DOHH2 (cell line): ENCODE data around the gene TMEM271.

Source experiments
- H3F3A ChIP-seq: fragments of 200-600 bp; sonication (generic), shearing (Covaris generic); 2 replicates; pipeline ENCODE4 v1.6.0; 2016; ENCODE audit warnings: antibody characterized with exemption, mild to moderate bottlenecking; ENCODE audit not compliant: control insufficient read depth, insufficient read depth
- H3K27ac ChIP-seq: fragments of 200-600 bp; sonication (generic); 2 replicates; pipeline ENCODE4 v1.5.1; 2014; ENCODE audit warnings: low read depth, mild to moderate bottlenecking, low read length, moderate library complexity
- H3K27me3 ChIP-seq: fragments of 200-600 bp; sonication (generic); 2 replicates; pipeline ENCODE4 v1.6.1; 2014; ENCODE audit warnings: mild to moderate bottlenecking, low read length, mixed read lengths; ENCODE audit not compliant: control insufficient read depth
- H3K36me3 ChIP-seq: fragments of 200-600 bp; sonication (generic); 2 replicates; pipeline ENCODE4 v1.6.1; 2014; ENCODE audit warnings: mild to moderate bottlenecking, low read length, moderate library complexity, mixed read lengths; ENCODE audit not compliant: control insufficient read depth
- H3K4me1 ChIP-seq: fragments of 200-600 bp; sonication (generic); 2 replicates; pipeline ENCODE4 v1.6.1; 2014; ENCODE audit warnings: mild to moderate bottlenecking, low read length, mixed read lengths; ENCODE audit not compliant: control insufficient read depth
- H3K4me2 ChIP-seq: fragments of 200-600 bp; sonication (generic); 2 replicates; pipeline ENCODE4 v1.6.0; 2014; ENCODE audit warnings: mild to moderate bottlenecking, low read length, moderate library complexity
- H3K4me3 ChIP-seq: fragments of 200-600 bp; sonication (generic); 2 replicates; pipeline ENCODE4 v1.5.1; 2014; ENCODE audit warnings: mild to moderate bottlenecking, low read length, mixed read lengths
- H3K79me2 ChIP-seq: fragments of 200-600 bp; sonication (generic); 2 replicates; pipeline ENCODE4 v1.6.1; 2014; ENCODE audit warnings: mild to moderate bottlenecking, low read length, mixed read lengths; ENCODE audit not compliant: control insufficient read depth
- H3K9me2 ChIP-seq: fragments of 200-600 bp; sonication (generic); replicated peaks from 2 replicates; pipeline ENCODE4 v1.6.1; 2014; ENCODE audit warnings: mild to moderate bottlenecking, low read length, mixed read lengths; ENCODE audit not compliant: control insufficient read depth
- H3K9me3 ChIP-seq: fragments of 200-600 bp; sonication (generic); 2 replicates; pipeline ENCODE4 v1.6.1; 2014; ENCODE audit warnings: antibody characterized with exemption, low read length, mixed read lengths; ENCODE audit not compliant: control insufficient read depth, insufficient read depth
- H4K20me1 ChIP-seq: fragments of 200-600 bp; sonication (generic); 2 replicates; pipeline ENCODE4 v1.6.0; 2014; ENCODE audit warnings: low read depth, mild to moderate bottlenecking, antibody characterized with exemption, low read length, moderate library complexity; ENCODE audit not compliant: control insufficient read depth, insufficient read depth
- EZH2phosphoT487 ChIP-seq: fragments of 200-600 bp; sonication (generic); IDR thresholded peaks from 2 replicates; pipeline ENCODE4 v1.6.1; 2017; ENCODE audit warnings: borderline replicate concordance, mild to moderate bottlenecking, antibody characterized with exemption, low read length, moderate library complexity, mixed read lengths
- TF ChIP-seq, protein P1 (sequence below): fragments of 200-600 bp; sonication (generic); IDR thresholded peaks from one replicate; pipeline ENCODE4 v1.5.1; 2014; ENCODE audit warnings: antibody characterized with exemption, mild to moderate bottlenecking, low read depth, low read length; ENCODE audit not compliant: poor library complexity, severe bottlenecking

TMEM271 gene

GRCh38 chr4:528835-529234 is 47.3 kb downstream of the TMEM271 start:
- H3K4me2 ChIP-seq: no peak overlapping the region
- H3K4me3 ChIP-seq: no peak overlapping the region
- H3K9me2 ChIP-seq: no peaks in the 10 kb centered on the region
- no peaks in the 10 kb centered on the region for H3K4me1 ChIP-seq
- no peaks in the 10 kb centered on the region for H3K27me3 ChIP-seq
- no peaks in the 10 kb centered on the region; the same call in 1 of the 2 replicates for H3K9me3 ChIP-seq
- no peak overlapping the region for H3K27ac ChIP-seq
- peaks cover 15% of the 10 kb centered on the region for H3K36me3 ChIP-seq
- no peaks in the 10 kb centered on the region for H3K79me2 ChIP-seq
- no peaks in the 10 kb centered on the region for H4K20me1 ChIP-seq
- TF ChIP-seq, protein P1, sequence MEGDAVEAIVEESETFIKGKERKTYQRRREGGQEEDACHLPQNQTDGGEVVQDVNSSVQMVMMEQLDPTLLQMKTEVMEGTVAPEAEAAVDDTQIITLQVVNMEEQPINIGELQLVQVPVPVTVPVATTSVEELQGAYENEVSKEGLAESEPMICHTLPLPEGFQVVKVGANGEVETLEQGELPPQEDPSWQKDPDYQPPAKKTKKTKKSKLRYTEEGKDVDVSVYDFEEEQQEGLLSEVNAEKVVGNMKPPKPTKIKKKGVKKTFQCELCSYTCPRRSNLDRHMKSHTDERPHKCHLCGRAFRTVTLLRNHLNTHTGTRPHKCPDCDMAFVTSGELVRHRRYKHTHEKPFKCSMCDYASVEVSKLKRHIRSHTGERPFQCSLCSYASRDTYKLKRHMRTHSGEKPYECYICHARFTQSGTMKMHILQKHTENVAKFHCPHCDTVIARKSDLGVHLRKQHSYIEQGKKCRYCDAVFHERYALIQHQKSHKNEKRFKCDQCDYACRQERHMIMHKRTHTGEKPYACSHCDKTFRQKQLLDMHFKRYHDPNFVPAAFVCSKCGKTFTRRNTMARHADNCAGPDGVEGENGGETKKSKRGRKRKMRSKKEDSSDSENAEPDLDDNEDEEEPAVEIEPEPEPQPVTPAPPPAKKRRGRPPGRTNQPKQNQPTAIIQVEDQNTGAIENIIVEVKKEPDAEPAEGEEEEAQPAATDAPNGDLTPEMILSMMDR: no peak
- no peak for TF ChIP-seq EZH2phosphoT487
- H3F3A ChIP-seq: no peaks in the 10 kb centered on the region

- Histone ChIP-seq H3K27me3 (no peaks in the 10 kb centered on the region), H3K9me2 (no peaks in the 10 kb centered on the region), H4K20me1 (no peaks in the 10 kb centered on the region), H3K27ac (no peak overlapping the region), H3F3A (no peaks in the 10 kb centered on the region), H3K9me3 (no peaks in the 10 kb centered on the region; the same call in 1 of the 2 replicates), H3K79me2 (no peaks in the 10 kb centered on the region), H3K36me3 (peaks cover 15% of the 10 kb centered on the region), H3K4me3 (no peak overlapping the region), H3K4me1 (no peaks in the 10 kb centered on the region), H3K4me2 (no peak overlapping the region)
- TF ChIP-seq EZH2phosphoT487: no peak
- TF ChIP-seq, protein P1: no peak
Observed at GRCh38 chr4:528296-528695, 47.8 kb downstream of the TMEM271 start.

DNA sequence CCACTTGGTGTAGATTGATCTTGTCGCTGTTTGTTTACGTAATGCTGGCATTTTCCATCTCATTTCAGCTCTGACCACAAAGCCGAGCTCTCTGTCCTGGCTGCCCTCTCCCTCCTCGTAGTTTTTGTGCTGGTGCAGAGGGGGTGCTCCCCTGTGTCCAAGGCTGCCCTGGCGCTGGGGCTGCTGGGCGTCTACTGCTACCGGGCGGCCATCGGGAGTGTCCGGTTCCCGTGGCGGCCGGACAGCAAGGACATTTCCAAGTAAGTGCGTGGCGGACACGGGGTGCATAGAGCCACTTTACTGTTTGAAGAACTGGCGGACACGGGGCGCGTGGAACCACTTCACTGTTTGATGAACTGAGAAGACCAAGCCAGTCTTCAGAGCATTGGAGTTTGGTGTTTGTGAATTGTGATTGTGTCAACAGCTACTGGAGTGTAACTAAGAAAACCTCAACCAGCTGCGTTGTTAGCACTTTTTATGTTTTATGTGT is 49.1 kb downstream of the TMEM271 start:
- Histone ChIP-seq H3K9me3 (no peaks in the 10 kb centered on the region), H3F3A (no peaks in the 10 kb centered on the region), H3K27ac (no peak overlapping the region), H3K79me2 (no peaks in the 10 kb centered on the region), H3K27me3 (no peaks in the 10 kb centered on the region), H3K4me3 (no peak overlapping the region), H3K4me2 (no peak overlapping the region), H4K20me1 (no peaks in the 10 kb centered on the region), H3K4me1 (no peaks in the 10 kb centered on the region), H3K36me3 (peaks cover 14% of the 10 kb centered on the region), H3K9me2 (no peaks in the 10 kb centered on the region)
- TF ChIP-seq EZH2phosphoT487: no peak
- TF ChIP-seq, protein P1: no peak
